ENCODE data around the gene KAZALD1. TPM values are rescaled to one million over a fixed set of nuclear protein-coding genes. Genes with fewer than 3 reads are reported as not detected.

The KAZALD1 gene
- total and polyA plus RNA-seq, 10 of the 15 experiments (the other 5 are each of a cell fraction or from before 2014, with no cell fraction given), result 0.10 to 4.3 (median 1.9) TPM

DNA sequence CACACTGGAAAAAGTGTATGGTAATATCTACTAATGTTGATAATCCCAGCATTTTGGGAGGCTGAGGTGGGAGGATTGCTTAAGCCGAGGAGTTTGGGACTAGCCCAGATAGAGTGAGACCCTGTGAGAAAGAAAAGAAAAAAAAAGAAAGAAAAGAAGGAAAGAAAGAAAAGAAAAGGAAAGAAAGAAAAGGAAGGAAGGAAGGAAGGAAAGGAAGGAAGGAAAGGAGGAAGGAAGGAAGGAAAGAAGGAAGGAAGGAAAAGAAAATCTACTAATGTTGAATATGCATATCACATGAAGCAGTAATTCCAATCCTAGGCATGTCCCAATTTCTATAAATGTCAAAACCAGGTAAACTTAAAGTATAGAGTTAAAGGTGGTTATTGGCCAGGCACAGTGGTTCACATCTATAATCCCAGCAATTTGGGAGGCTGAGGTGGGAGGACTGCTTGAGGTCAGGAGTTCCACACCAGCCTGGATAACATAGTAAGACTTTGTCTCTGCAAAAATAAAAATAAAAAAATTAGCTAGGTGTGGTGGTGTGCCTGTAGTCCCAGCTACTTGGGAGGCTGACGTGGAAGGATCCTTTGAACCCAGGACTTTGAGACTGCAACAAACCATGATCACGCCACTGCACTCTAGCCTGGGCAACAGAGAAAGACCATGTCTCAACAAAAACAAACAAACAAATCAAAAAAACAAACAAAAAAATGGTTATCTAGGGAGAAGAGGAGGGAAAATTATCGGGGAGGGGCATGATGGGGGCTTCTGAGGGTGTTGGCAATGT lies 5.2 kb upstream of the KAZALD1 start:
- H2AFZ ChIP-seq (ENCODE audit: control insufficient read depth, low read depth, low read length), result no peak overlapping the region
- FAIRE-seq (no peak), ATAC-seq (no peak), DNase-seq (ENCODE audit: low read depth, low spot score) (no peak)
- peaks cover 9% of the 10 kb centered on the region for H3K4me1 ChIP-seq (ENCODE audit: control insufficient read depth, insufficient read depth, low read length)
- no peaks in the 10 kb centered on the region for H3K27me3 ChIP-seq (replicated peaks in 1 of 2; ENCODE audit: control insufficient read depth in 2 of 2, insufficient read depth in 2 of 2, low read length in 1 of 2)
- H3K4me3 ChIP-seq, result no peak overlapping the region
- H3K9ac ChIP-seq (ENCODE audit: control insufficient read depth, insufficient read depth, low read length), result no peak overlapping the region
- no peak for TF ChIP-seq NFXL1 (IDR thresholded peaks at IDR 0.05; ENCODE audit: borderline replicate concordance)
- TF ChIP-seq HDAC2 (IDR thresholded peaks at IDR 0.05), result no peak
- TF ChIP-seq CTCF (IDR thresholded peaks at IDR 0.05 in 2 of 3, conservative IDR thresholded peaks at IDR 0.05 in 1 of 3; ENCODE audit: control insufficient read depth in 2 of 3, extremely low read depth in 1 of 3, insufficient read depth in 1 of 3, low read depth in 3 of 3, low read length in 3 of 3), result no peak
- TF ChIP-seq CEBPB (IDR thresholded peaks at IDR 0.05; ENCODE audit: borderline replicate concordance in 1 of 2, low read depth in 2 of 2, low read length in 2 of 2), result no peak
- TF ChIP-seq ZNF592 (IDR thresholded peaks at IDR 0.05), result no peak
- no peak for TF ChIP-seq SMARCA5 (IDR thresholded peaks at IDR 0.05)
- TF ChIP-seq JUND (IDR thresholded peaks at IDR 0.05; ENCODE audit: low read depth, low read length), result no peak
- no peak for TF ChIP-seq ZNF217 (IDR thresholded peaks at IDR 0.05)
- TF ChIP-seq IRF5 (IDR thresholded peaks at IDR 0.05; ENCODE audit: borderline replicate concordance), result no peak
- TF ChIP-seq, protein P1, sequence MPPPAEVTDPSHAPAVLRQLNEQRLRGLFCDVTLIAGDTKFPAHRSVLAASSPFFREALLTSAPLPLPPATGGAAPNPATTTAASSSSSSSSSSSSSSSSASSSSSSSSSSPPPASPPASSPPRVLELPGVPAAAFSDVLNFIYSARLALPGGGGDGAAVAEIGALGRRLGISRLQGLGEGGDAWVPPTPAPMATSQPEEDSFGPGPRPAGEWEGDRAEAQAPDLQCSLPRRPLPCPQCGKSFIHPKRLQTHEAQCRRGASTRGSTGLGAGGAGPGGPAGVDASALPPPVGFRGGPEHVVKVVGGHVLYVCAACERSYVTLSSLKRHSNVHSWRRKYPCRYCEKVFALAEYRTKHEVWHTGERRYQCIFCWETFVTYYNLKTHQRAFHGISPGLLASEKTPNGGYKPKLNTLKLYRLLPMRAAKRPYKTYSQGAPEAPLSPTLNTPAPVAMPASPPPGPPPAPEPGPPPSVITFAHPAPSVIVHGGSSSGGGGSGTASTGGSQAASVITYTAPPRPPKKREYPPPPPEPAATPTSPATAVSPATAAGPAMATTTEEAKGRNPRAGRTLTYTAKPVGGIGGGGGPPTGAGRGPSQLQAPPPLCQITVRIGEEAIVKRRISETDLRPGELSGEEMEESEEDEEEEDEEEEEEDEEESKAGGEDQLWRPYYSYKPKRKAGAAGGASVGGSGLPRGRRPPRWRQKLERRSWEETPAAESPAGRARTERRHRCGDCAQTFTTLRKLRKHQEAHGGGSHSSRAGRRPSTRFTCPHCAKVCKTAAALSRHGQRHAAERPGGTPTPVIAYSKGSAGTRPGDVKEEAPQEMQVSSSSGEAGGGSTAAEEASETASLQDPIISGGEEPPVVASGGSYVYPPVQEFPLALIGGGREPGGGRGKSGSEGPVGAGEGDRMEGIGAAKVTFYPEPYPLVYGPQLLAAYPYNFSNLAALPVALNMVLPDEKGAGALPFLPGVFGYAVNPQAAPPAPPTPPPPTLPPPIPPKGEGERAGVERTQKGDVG (CRISPR knock-in tag; IDR thresholded peaks at IDR 0.05), result no peak
- BruUV-seq (replicated peaks), result no TSS peak
- no peaks in the 10 kb centered on the region for H3K36me3 ChIP-seq (ENCODE audit: control insufficient read depth in 2 of 2, insufficient read depth in 2 of 2, low read length in 1 of 2)
- intact Hi-C loops (cut with micrococcal nuclease; ENCODE audit: unreplicated experiment), result no loop called here
- H3K9me3 ChIP-seq (replicated peaks; ENCODE audit: control insufficient read depth, insufficient read depth, low read length), result no peaks in the 10 kb centered on the region
- ChIA-PET CTCF (interaction anchor here (0.5 to 24.4 kb wide), 5 partner anchors 4 to 683 kb away, joined by 3 to 885 read pairs (median 37); partner anchors contain the start of gene KAZALD1), RAD21 (ENCODE audit: unreplicated experiment) (interaction anchor here (1.0 to 7.5 kb wide), 9 partner anchors 12 to 85 kb away, joined by 3 to 68 read pairs (median 7); no protein-coding TSS in a partner anchor), POLR2A (interaction anchor here (1.2 to 1.4 kb wide), 2 partner anchors 13 to 14 kb away, joined by 5 to 7 read pairs; no protein-coding TSS in a partner anchor), SMC1A (ENCODE audit: uncharacterized antibody, unreplicated experiment) (interaction anchor here (1.6 to 4.0 kb wide), 5 partner anchors 12 to 86 kb away, joined by 3 to 45 read pairs (median 11); no protein-coding TSS in a partner anchor)
- 97% methylated on average over 4 of the region's 4 CpGs for WGBS (ENCODE audit: insufficient coverage, insufficient replicate concordance, low lambda C conversion rate, missing lambda C conversion rate)
- no peaks in the 10 kb centered on the region for H4K20me1 ChIP-seq (ENCODE audit: control insufficient read depth, insufficient read depth)
- peaks cover 19% of the 10 kb centered on the region for H3K79me2 ChIP-seq (ENCODE audit: control insufficient read depth, insufficient read depth, low read length)
- no peak overlapping the region for H3K27ac ChIP-seq (ENCODE audit: control insufficient read depth, insufficient read depth)
- in situ Hi-C loops (cut with MboI), result no loop called here
- H3K4me2 ChIP-seq (ENCODE audit: control insufficient read depth, insufficient read depth), result 0 out of 2 replicates have a peak overlapping the region, but pooled peaks have one; percentile 30

Data from GM12878 (cell line).